ENCODE results near the gene WDR20. TPM values are rescaled to one million over a fixed set of nuclear protein-coding genes. Genes with fewer than 3 reads are reported as not detected.

WDR20 gene
- total RNA-seq, 3 donors from 2014 or later, result 19.5 to 42.0 (median 24.6) TPM

GRCh38 chr14:102248121-102248520, 108.4 kb downstream of the WDR20 start:
- intact Hi-C loops (cut with DNase I; ENCODE audit: low total_unique reads), result no loop called here

GRCh38 chr14:102249041-102249440, 109.3 kb downstream of the WDR20 start:
- DNase-seq (ENCODE audit: low spot score in 2 of 2), result no peak
- no peaks in the 10 kb centered on the region for H3K4me1 ChIP-seq
- TF ChIP-seq POLR2AphosphoS5 (IDR thresholded peaks at IDR 0.05) (no peak), CTCF (IDR thresholded peaks at IDR 0.05) (no peak), POLR2A (IDR thresholded peaks at IDR 0.05) (no peak)
- intact Hi-C loops (cut with DNase I; ENCODE audit: low total_unique reads), result no loop called here
- no peak overlapping the region for H3K4me3 ChIP-seq
- no peaks in the 10 kb centered on the region for H3K36me3 ChIP-seq
- no peaks in the 10 kb centered on the region for H3K27me3 ChIP-seq
- H3K9me3 ChIP-seq, result no peaks in the 10 kb centered on the region
- H3K27ac ChIP-seq, result no peak overlapping the region

More at GRCh38 chr14:102248121-102248520, 108.4 kb downstream of the WDR20 start:
- no peak overlapping the region for H3K27ac ChIP-seq
- H3K36me3 ChIP-seq, result no peaks in the 10 kb centered on the region
- no peaks in the 10 kb centered on the region for H3K4me1 ChIP-seq
- no peak overlapping the region for H3K4me3 ChIP-seq
- DNase-seq (ENCODE audit: low spot score in 2 of 2), result no peak
- TF ChIP-seq POLR2A (IDR thresholded peaks at IDR 0.05), result no peak
- TF ChIP-seq POLR2AphosphoS5 (IDR thresholded peaks at IDR 0.05), result no peak
- TF ChIP-seq CTCF (IDR thresholded peaks at IDR 0.05), result no peak
- H3K27me3 ChIP-seq, result no peaks in the 10 kb centered on the region
- no peaks in the 10 kb centered on the region for H3K9me3 ChIP-seq

GRCh38 chr14:102249981-102250380, 110.3 kb downstream of the WDR20 start:
- Histone ChIP-seq H3K27me3 (no peaks in the 10 kb centered on the region), H3K9me3 (no peaks in the 10 kb centered on the region), H3K36me3 (no peaks in the 10 kb centered on the region), H3K27ac (no peak overlapping the region), H3K4me3 (no peak overlapping the region), H3K4me1 (no peaks in the 10 kb centered on the region)
- no peak for DNase-seq (ENCODE audit: low spot score in 2 of 2)
- no peak for TF ChIP-seq CTCF (IDR thresholded peaks at IDR 0.05)
- TF ChIP-seq POLR2A (IDR thresholded peaks at IDR 0.05), result no peak
- no peak for TF ChIP-seq POLR2AphosphoS5 (IDR thresholded peaks at IDR 0.05)
- intact Hi-C loops (cut with DNase I; ENCODE audit: low total_unique reads), result no loop called here

GRCh38 chr14:102250636-102251035, 110.9 kb downstream of the WDR20 start:
- H3K27ac ChIP-seq, result no peak overlapping the region
- no peaks in the 10 kb centered on the region for H3K27me3 ChIP-seq
- H3K4me3 ChIP-seq, result no peak overlapping the region
- TF ChIP-seq POLR2A (IDR thresholded peaks at IDR 0.05), result no peak
- H3K9me3 ChIP-seq, result no peaks in the 10 kb centered on the region
- DNase-seq (ENCODE audit: low spot score in 2 of 2), result no peak
- no peaks in the 10 kb centered on the region for H3K36me3 ChIP-seq
- intact Hi-C loops (cut with DNase I; ENCODE audit: low total_unique reads), result no loop called here
- H3K4me1 ChIP-seq, result no peaks in the 10 kb centered on the region

GRCh38 chr14:102251161-102251560, 111.5 kb downstream of the WDR20 start:
- no peak overlapping the region for H3K27ac ChIP-seq
- no peak for DNase-seq (ENCODE audit: low spot score in 2 of 2)
- no peaks in the 10 kb centered on the region for H3K36me3 ChIP-seq
- no peak for TF ChIP-seq CTCF (IDR thresholded peaks at IDR 0.05)
- TF ChIP-seq POLR2A (IDR thresholded peaks at IDR 0.05), result no peak
- no peak for TF ChIP-seq POLR2AphosphoS5 (IDR thresholded peaks at IDR 0.05)
- no peaks in the 10 kb centered on the region for H3K4me1 ChIP-seq
- intact Hi-C loops (cut with DNase I; ENCODE audit: low total_unique reads), result no loop called here
- no peaks in the 10 kb centered on the region for H3K9me3 ChIP-seq
- H3K27me3 ChIP-seq, result no peaks in the 10 kb centered on the region
- H3K4me3 ChIP-seq, result no peak overlapping the region

Measured in breast epithelium (tissue), 4 donors.